ENCODE measurements around the gene HMGB2. TPM values are rescaled to one million over a fixed set of nuclear protein-coding genes. Genes with fewer than 3 reads are reported as not detected.

The HMGB2 gene
- total RNA-seq, 1 experiment from 2014 or later, result 183 TPM

- CTCF ChIA-PET, result no interaction called here
- no TSS peak for BruUV-seq (replicated peaks)
- intact Hi-C loops (cut with micrococcal nuclease; ENCODE audit: unreplicated experiment) (no loop called here), in situ Hi-C loops (cut with HindIII; ENCODE audit: low pct_unique_long_range_greater_than_20kb, low sequenced_read_pairs) (no loop called here)
- no peaks in the 10 kb centered on the region for H3K9me3 ChIP-seq (ENCODE audit: control insufficient read depth, insufficient read depth, low read depth, low read length)
- TF ChIP-seq TCF7L2 (IDR thresholded peaks at IDR 0.05; ENCODE audit: low read depth, low read length) (no peak), POLR2AphosphoS5 (IDR thresholded peaks at IDR 0.05; ENCODE audit: low read depth, low read length) (no peak), CTCF (IDR thresholded peaks at IDR 0.05) (no peak), SIN3A (IDR thresholded peaks at IDR 0.05; ENCODE audit: borderline replicate concordance, insufficient read depth, low read depth, low read length) (no peak), REST (IDR thresholded peaks at IDR 0.05; ENCODE audit: insufficient read depth in 1 of 2, low read depth in 2 of 2, low read length in 1 of 2) (no peak)
- H3K27me3 ChIP-seq (ENCODE audit: control insufficient read depth, insufficient read depth, low read length), result no peaks in the 10 kb centered on the region
- POLR2A ChIA-PET, result no interaction called here
- ATAC-seq, result no peak
- no peak overlapping the region for H3K4me3 ChIP-seq (ENCODE audit: low read depth in 2 of 2, low read length in 2 of 2)
- H3K27ac ChIP-seq (ENCODE audit: low read length), result no peak overlapping the region
- H3K4me1 ChIP-seq (ENCODE audit: control insufficient read depth, insufficient read depth, low read length), result no peaks in the 10 kb centered on the region
- no peaks in the 10 kb centered on the region for H3K36me3 ChIP-seq (ENCODE audit: control insufficient read depth, insufficient read depth, low read length)
- no peak for DNase-seq (ENCODE audit: low read depth, low spot score)
These were observed 28.5 kb upstream of the HMGB2 start for GRCh38 chr4:173362666-173363065.

- CTCF ChIA-PET, result interaction anchor here (0.6 kb wide), 1 partner anchor 348 kb away, joined by 3 read pairs; no protein-coding TSS in a partner anchor
- in situ Hi-C loops (cut with HindIII; ENCODE audit: low pct_unique_long_range_greater_than_20kb, low sequenced_read_pairs) (no loop called here), intact Hi-C loops (cut with micrococcal nuclease; ENCODE audit: unreplicated experiment) (no loop called here)
- no peaks in the 10 kb centered on the region for H3K4me1 ChIP-seq (ENCODE audit: control insufficient read depth, insufficient read depth, low read length)
- no peaks in the 10 kb centered on the region for H3K9me3 ChIP-seq (ENCODE audit: control insufficient read depth, insufficient read depth, low read depth, low read length)
- no peaks in the 10 kb centered on the region for H3K36me3 ChIP-seq (ENCODE audit: control insufficient read depth, insufficient read depth, low read length)
- no peaks in the 10 kb centered on the region for H3K27me3 ChIP-seq (ENCODE audit: control insufficient read depth, insufficient read depth, low read length)
- no peak overlapping the region for H3K27ac ChIP-seq (ENCODE audit: low read length)
- peak; percentile 79 for ATAC-seq
- TF ChIP-seq REST (IDR thresholded peaks at IDR 0.05; ENCODE audit: insufficient read depth in 1 of 2, low read depth in 2 of 2, low read length in 1 of 2), result no peak
- no peak for TF ChIP-seq SIN3A (IDR thresholded peaks at IDR 0.05; ENCODE audit: borderline replicate concordance, insufficient read depth, low read depth, low read length)
- peak; percentile 52 for TF ChIP-seq CTCF (IDR thresholded peaks at IDR 0.05)
- BruUV-seq (replicated peaks), result no TSS peak
- no peak overlapping the region for H3K4me3 ChIP-seq (ENCODE audit: low read depth in 2 of 2, low read length in 2 of 2)
- POLR2A ChIA-PET, result interaction anchor here (0.5 to 1.1 kb wide), 2 partner anchors 9 to 47 kb away, joined by 4 to 6 read pairs; no protein-coding TSS in a partner anchor
- no peak for DNase-seq (ENCODE audit: low read depth, low spot score)
These were observed 26.5 kb upstream of the HMGB2 start for GRCh38 chr4:173360587-173361221.

Measured in Panc1 (cell line).